Nephron progenitor cell (in vitro differentiated cells): ENCODE measurements around the gene KCNAB2.
A peak's percentile ranks its signal among the peaks of the same experiment; 100 is the strongest.

Experiments
- DNase-seq: peaks from one replicate; pipeline ENCODE4 v3.0.0; 2021
- H3K27ac Mint-ChIP-seq: 2 replicates; pipeline ENCODE4 v1.8.0; 2021; ENCODE audit warnings: mild to moderate bottlenecking, moderate library complexity, mixed read lengths
- H3K27me3 Mint-ChIP-seq: 2 replicates; pipeline ENCODE4 v1.8.0; 2021; ENCODE audit warnings: mild to moderate bottlenecking, low read depth, mixed read lengths; ENCODE audit not compliant: poor library complexity
- H3K36me3 Mint-ChIP-seq: 2 replicates; pipeline ENCODE4 v1.8.0; 2021; ENCODE audit warnings: low read depth, mixed read lengths
- H3K4me1 Mint-ChIP-seq: 2 replicates; pipeline ENCODE4 v1.8.0; 2021; ENCODE audit warnings: mixed read lengths
- H3K4me3 Mint-ChIP-seq: 2 replicates; pipeline ENCODE4 v1.8.0; 2021; ENCODE audit warnings: mild to moderate bottlenecking, moderate library complexity, mixed read lengths
- H3K9me3 Mint-ChIP-seq: 2 replicates; pipeline ENCODE4 v1.8.0; 2021; ENCODE audit warnings: mild to moderate bottlenecking, moderate library complexity, mixed read lengths
- CTCF ChIP-seq: fragments of 200-600 bp; sonication (generic); IDR thresholded peaks from 2 replicates; pipeline ENCODE4 v1.5.0; 2021; ENCODE audit warnings: antibody characterized with exemption

KCNAB2 gene

DNA sequence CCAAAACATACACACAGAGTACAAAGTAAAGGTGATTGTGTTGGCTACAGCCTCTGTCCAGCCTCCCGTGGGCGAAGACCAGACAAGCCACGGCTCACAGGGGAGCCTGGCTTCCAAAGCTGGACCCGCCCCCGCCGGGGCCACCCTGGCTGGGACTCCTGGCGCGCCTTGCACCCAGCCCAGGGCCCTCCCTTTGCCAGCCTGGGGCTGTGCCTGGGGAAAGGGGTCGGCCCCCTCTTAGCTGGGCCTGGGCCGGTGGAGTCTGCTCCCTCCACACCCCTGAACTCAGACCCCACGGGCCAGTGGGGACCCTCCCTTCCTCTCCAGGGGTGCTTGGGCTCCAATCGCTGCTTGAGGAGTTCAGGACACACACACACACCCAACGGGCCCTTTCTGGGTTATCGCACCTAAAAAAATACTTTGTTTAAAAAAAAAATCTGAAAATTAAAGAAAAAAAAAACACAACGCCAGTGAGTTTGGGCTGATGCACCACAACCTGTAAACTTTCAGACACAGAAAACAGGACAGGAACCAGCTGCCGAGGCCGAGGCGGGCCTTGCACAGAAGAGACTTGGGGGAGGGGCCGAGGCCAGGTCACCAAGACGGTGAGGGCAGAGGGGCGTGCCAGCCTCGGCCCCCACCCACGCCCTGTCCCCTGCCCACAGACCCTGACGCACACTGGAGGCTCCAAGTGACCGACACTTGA lies 56.3 kb downstream of the KCNAB2 start:
- H3K9me3 Mint-ChIP-seq = no peaks in the 10 kb centered on the region
- DNase-seq = peak; percentile 1
- H3K36me3 Mint-ChIP-seq = no peaks in the 10 kb centered on the region

DNA sequence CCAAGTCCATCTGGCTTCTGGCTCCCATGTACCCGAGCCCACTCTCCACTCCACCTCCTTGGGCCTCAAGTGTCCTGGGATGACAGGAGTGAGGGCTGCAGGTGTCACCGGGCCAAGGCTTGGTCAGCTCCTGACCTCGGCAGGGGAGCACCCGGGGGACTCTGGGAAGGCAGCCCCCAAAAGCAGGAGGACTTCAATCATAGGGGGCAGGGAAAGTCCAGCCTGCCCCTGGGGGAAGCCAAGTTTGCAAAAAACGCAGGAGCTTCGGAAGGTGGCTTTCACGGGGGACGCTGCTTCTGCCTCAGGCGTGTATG lies 56.8 kb downstream of the KCNAB2 start:
- Mint-ChIP-seq H3K27me3 (peaks cover 11% of the 10 kb centered on the region), H3K36me3 (no peaks in the 10 kb centered on the region), H3K9me3 (no peaks in the 10 kb centered on the region), H3K4me3 (no peak overlapping the region), H3K27ac (no peak overlapping the region), H3K4me1 (peaks cover 20% of the 10 kb centered on the region)
- peak; percentile 4 for DNase-seq
- TF ChIP-seq CTCF = no peak

More for the DNA sequence above, 56.3 kb downstream of the KCNAB2 start:
- H3K27me3 Mint-ChIP-seq = peaks cover 10% of the 10 kb centered on the region
- no peak for TF ChIP-seq CTCF
- H3K27ac Mint-ChIP-seq = no peak overlapping the region
- H3K4me3 Mint-ChIP-seq = no peak overlapping the region
- H3K4me1 Mint-ChIP-seq = peaks cover 23% of the 10 kb centered on the region

DNA sequence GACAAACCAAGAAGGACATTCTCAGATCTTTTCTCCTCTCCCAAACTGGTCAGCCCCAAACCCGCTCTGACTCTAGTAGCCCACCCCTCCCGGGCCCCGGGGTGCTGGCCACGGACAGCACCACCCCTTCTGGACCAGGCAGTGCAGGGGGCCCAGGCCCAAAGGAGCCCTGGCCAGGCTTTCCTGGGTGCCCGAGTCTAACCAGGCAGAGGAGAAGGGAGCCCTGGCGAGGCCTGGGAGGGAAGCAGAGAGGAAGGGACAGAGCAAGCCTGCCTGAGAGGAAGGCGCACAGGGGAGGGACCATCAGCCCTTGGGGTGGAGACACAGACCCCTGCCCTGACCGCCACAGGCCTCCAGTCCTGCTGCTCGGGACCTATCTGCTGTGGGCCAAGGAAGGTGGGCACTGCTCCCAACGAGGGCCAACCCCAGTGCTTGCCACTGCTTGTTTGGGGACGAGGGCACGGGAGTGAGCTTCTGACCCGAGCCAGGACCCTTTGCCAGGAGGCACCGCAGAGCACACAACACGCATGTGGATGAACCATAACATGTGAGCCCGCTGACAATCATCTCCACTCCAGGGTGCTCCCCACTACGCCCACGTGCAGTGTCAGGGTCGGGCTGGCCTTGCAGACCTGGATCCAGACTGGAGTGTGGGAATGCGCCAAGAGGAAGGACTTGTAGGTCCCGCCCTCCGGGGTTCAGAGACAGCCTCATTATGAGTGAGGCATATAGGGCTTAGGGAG lies 57.6 kb downstream of the KCNAB2 start:
- peaks cover 16% of the 10 kb centered on the region for H3K27me3 Mint-ChIP-seq
- peak; percentile 1 for DNase-seq

GRCh38 chr1:6103854-6104530 lies 58.3 kb downstream of the KCNAB2 start:
- Mint-ChIP-seq H3K36me3 (no peaks in the 10 kb centered on the region), H3K27me3 (peaks cover 19% of the 10 kb centered on the region), H3K27ac (no peak overlapping the region), H3K9me3 (no peaks in the 10 kb centered on the region), H3K4me3 (no peak overlapping the region), H3K4me1 (peaks cover 10% of the 10 kb centered on the region)
- TF ChIP-seq CTCF = no peak
- peak; percentile 1 for DNase-seq

More for the DNA sequence above, 57.6 kb downstream of the KCNAB2 start:
- H3K9me3 Mint-ChIP-seq = no peaks in the 10 kb centered on the region
- H3K27ac Mint-ChIP-seq = no peak overlapping the region
- no peak overlapping the region for H3K4me3 Mint-ChIP-seq
- H3K36me3 Mint-ChIP-seq = no peaks in the 10 kb centered on the region
- no peak for TF ChIP-seq CTCF
- peaks cover 14% of the 10 kb centered on the region for H3K4me1 Mint-ChIP-seq

GRCh38 chr1:6104631-6105030 lies 58.9 kb downstream of the KCNAB2 start:
- DNase-seq = peak; percentile 0
- Mint-ChIP-seq H3K36me3 (no peaks in the 10 kb centered on the region), H3K4me1 (peaks cover 10% of the 10 kb centered on the region), H3K27me3 (peaks cover 23% of the 10 kb centered on the region), H3K4me3 (no peak overlapping the region), H3K9me3 (no peaks in the 10 kb centered on the region), H3K27ac (no peak overlapping the region)
- no peak for TF ChIP-seq CTCF
